ENCODE data around the gene TRIM26. TPM values are rescaled to one million over a fixed set of nuclear protein-coding genes. Genes with fewer than 3 reads are reported as not detected.

TRIM26 gene
- total and polyA plus RNA-seq, 2 of the 13 experiments (the other 11 are each of a cell fraction or from before 2014, with no cell fraction given), result 27.1 to 38.7 TPM

DNA sequence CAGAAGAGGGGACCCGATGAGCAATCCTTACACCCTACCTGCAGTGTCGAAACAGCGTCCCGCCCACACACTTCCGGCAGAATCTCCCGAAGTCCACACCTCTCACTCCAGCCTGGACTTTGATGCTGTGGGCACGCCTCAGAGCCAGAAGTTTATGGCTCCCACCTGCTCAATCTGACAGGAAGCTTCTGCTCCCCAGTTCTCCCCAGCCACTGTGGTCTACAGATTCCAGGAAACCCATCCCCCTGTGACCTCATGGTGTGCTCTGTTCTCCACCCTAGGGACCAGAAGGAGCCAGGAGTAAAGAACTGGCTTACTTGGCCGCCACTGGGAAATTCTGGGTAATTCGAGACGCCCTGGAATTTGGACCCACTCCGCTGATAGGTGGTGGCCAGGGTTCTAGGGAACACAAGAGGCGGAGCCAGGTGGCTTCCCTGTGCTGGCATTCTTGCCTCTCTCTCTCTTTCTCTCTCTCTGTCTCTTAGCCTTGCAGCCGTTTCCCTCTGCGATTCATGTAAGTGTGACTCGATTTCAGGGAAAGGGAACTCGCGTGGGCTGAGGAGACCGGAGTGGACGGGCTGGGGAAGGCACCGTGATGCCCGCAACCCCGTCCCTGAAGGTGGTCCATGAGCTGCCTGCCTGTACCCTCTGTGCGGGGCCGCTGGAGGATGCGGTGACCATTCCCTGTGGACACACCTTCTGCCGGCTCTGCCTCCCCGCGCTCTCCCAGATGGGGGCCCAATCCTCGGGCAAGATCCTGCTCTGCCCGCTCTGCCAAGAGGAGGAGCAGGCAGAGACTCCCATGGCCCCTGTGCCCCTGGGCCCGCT, 49.9 kb downstream of the TRIM26 start, which contains the start of gene TRIM15 (continued):
- TF ChIP-seq JUNB (CRISPR knock-in tag; IDR thresholded peaks at IDR 0.05; ENCODE audit: borderline replicate concordance) (no peak), SIN3A (IDR thresholded peaks at IDR 0.05; ENCODE audit: borderline replicate concordance, low read depth, low read length) (peak; percentile 50; the same call in 1 of the 2 replicates), NFIB (CRISPR knock-in tag; IDR thresholded peaks at IDR 0.05; ENCODE audit: borderline replicate concordance) (no peak), ZNF749 (CRISPR knock-in tag; IDR thresholded peaks at IDR 0.05; ENCODE audit: borderline replicate concordance) (peak; percentile 76; the same call in 1 of the 2 replicates), ZNF598 (CRISPR knock-in tag; IDR thresholded peaks at IDR 0.05; ENCODE audit: borderline replicate concordance) (peak; percentile 45; the same call in 1 of the 2 replicates), ARNT (IDR thresholded peaks at IDR 0.05) (no peak), ZNF83 (CRISPR knock-in tag; IDR thresholded peaks at IDR 0.05; ENCODE audit: borderline replicate concordance) (no peak), POLR2AphosphoS5 (IDR thresholded peaks at IDR 0.05; ENCODE audit: low read depth, low read length) (peak; percentile 92), ZSCAN21 (CRISPR knock-in tag; IDR thresholded peaks at IDR 0.05; ENCODE audit: borderline replicate concordance) (0 out of 2 replicates have a peak, but pooled peaks have one; percentile 33), ZNF552 (CRISPR knock-in tag; IDR thresholded peaks at IDR 0.05; ENCODE audit: borderline replicate concordance) (no peak), ZFP82 (CRISPR knock-in tag; IDR thresholded peaks at IDR 0.05; ENCODE audit: borderline replicate concordance) (no peak; the same call in 1 of the 2 replicates), ZNF326 (CRISPR knock-in tag; IDR thresholded peaks at IDR 0.05; ENCODE audit: borderline replicate concordance) (no peak; the same call in 1 of the 2 replicates)
- TF ChIP-seq, protein P1, sequence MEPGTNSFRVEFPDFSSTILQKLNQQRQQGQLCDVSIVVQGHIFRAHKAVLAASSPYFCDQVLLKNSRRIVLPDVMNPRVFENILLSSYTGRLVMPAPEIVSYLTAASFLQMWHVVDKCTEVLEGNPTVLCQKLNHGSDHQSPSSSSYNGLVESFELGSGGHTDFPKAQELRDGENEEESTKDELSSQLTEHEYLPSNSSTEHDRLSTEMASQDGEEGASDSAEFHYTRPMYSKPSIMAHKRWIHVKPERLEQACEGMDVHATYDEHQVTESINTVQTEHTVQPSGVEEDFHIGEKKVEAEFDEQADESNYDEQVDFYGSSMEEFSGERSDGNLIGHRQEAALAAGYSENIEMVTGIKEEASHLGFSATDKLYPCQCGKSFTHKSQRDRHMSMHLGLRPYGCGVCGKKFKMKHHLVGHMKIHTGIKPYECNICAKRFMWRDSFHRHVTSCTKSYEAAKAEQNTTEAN (CRISPR knock-in tag; conservative IDR thresholded peaks at IDR 0.05), result 0 out of 2 replicates have a peak, but pooled peaks have one; percentile 27
- TF ChIP-seq, protein P2, sequence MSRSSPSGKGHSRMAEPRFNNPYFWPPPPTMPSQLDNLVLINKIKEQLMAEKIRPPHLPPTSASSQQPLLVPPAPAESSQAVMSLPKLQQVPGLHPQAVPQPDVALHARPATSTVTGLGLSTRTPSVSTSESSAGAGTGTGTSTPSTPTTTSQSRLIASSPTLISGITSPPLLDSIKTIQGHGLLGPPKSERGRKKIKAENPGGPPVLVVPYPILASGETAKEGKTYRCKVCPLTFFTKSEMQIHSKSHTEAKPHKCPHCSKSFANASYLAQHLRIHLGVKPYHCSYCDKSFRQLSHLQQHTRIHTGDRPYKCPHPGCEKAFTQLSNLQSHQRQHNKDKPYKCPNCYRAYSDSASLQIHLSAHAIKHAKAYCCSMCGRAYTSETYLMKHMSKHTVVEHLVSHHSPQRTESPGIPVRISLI (CRISPR knock-in tag; IDR thresholded peaks at IDR 0.05; ENCODE audit: borderline replicate concordance), result peak; percentile 52; the same call in 1 of the 2 replicates
- TF ChIP-seq, protein P3, sequence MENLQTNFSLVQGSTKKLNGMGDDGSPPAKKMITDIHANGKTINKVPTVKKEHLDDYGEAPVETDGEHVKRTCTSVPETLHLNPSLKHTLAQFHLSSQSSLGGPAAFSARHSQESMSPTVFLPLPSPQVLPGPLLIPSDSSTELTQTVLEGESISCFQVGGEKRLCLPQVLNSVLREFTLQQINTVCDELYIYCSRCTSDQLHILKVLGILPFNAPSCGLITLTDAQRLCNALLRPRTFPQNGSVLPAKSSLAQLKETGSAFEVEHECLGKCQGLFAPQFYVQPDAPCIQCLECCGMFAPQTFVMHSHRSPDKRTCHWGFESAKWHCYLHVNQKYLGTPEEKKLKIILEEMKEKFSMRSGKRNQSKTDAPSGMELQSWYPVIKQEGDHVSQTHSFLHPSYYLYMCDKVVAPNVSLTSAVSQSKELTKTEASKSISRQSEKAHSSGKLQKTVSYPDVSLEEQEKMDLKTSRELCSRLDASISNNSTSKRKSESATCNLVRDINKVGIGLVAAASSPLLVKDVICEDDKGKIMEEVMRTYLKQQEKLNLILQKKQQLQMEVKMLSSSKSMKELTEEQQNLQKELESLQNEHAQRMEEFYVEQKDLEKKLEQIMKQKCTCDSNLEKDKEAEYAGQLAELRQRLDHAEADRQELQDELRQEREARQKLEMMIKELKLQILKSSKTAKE (CRISPR knock-in tag; IDR thresholded peaks at IDR 0.05; ENCODE audit: borderline replicate concordance), result peak; percentile 37; the same call in 1 of the 2 replicates
- TF ChIP-seq, protein P4, sequence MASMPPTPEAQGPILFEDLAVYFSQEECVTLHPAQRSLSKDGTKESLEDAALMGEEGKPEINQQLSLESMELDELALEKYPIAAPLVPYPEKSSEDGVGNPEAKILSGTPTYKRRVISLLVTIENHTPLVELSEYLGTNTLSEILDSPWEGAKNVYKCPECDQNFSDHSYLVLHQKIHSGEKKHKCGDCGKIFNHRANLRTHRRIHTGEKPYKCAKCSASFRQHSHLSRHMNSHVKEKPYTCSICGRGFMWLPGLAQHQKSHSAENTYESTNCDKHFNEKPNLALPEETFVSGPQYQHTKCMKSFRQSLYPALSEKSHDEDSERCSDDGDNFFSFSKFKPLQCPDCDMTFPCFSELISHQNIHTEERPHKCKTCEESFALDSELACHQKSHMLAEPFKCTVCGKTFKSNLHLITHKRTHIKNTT (CRISPR knock-in tag; IDR thresholded peaks at IDR 0.05), result no peak
- TF ChIP-seq, protein P5, sequence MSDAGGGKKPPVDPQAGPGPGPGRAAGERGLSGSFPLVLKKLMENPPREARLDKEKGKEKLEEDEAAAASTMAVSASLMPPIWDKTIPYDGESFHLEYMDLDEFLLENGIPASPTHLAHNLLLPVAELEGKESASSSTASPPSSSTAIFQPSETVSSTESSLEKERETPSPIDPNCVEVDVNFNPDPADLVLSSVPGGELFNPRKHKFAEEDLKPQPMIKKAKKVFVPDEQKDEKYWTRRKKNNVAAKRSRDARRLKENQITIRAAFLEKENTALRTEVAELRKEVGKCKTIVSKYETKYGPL (CRISPR knock-in tag; IDR thresholded peaks at IDR 0.05), result 0 out of 2 replicates have a peak, but pooled peaks have one; percentile 41
- TF ChIP-seq, protein P6, sequence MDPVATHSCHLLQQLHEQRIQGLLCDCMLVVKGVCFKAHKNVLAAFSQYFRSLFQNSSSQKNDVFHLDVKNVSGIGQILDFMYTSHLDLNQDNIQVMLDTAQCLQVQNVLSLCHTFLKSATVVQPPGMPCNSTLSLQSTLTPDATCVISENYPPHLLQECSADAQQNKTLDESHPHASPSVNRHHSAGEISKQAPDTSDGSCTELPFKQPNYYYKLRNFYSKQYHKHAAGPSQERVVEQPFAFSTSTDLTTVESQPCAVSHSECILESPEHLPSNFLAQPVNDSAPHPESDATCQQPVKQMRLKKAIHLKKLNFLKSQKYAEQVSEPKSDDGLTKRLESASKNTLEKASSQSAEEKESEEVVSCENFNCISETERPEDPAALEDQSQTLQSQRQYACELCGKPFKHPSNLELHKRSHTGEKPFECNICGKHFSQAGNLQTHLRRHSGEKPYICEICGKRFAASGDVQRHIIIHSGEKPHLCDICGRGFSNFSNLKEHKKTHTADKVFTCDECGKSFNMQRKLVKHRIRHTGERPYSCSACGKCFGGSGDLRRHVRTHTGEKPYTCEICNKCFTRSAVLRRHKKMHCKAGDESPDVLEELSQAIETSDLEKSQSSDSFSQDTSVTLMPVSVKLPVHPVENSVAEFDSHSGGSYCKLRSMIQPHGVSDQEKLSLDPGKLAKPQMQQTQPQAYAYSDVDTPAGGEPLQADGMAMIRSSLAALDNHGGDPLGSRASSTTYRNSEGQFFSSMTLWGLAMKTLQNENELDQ (CRISPR knock-in tag; IDR thresholded peaks at IDR 0.05; ENCODE audit: borderline replicate concordance), result no peak
